ENCODE results near the gene ST3GAL3. TPM values are rescaled to one million over a fixed set of nuclear protein-coding genes. Genes with fewer than 3 reads are reported as not detected.

The ST3GAL3 gene
- total and polyA plus RNA-seq, 2 donors (not counting 1 experiment from before 2014, with no cell fraction given) = 13.7 to 16.3 TPM

DNA sequence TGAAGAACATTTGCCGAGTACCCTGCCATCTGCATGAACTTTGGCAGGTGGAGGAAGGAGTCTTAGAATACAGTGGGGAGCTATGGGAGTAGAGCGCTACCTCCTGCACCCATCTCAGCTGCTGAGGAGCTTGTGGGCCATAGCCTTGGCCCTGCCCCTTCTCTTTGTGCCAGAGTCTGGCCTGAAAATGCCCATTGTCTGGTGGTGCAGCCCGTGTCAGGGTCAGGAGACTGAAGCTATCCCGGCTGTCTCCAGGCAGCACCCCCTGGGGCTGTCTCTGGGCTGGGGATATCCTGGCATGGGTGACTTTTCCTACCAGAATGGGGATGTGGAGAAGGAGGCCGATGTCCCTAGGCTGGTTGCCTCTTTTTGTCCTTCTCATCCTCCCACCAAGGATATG, 246.7 kb downstream of the ST3GAL3 start:
- H3K4me3 ChIP-seq (replicated peaks in 1 of 4; ENCODE audit: control extremely low read depth in 1 of 4, insufficient read depth in 1 of 4, low read depth in 3 of 4, low read length in 4 of 4) = no peak overlapping the region
- no peak overlapping the region for H3K4me2 ChIP-seq (ENCODE audit: extremely low read depth, insufficient read depth, low read length)
- H3K9me3 ChIP-seq (ENCODE audit: control insufficient read depth, insufficient read depth, low read depth, low read length) = no peaks in the 10 kb centered on the region
- H3K36me3 ChIP-seq (ENCODE audit: control insufficient read depth, insufficient read depth, low read length) = peaks cover 12% of the 10 kb centered on the region
- H3K9ac ChIP-seq (ENCODE audit: insufficient read depth, low read length) = no peak overlapping the region
- H3K4me1 ChIP-seq (ENCODE audit: control insufficient read depth, extremely low read depth, insufficient read depth, low read length) = no peaks in the 10 kb centered on the region
- H3K27ac ChIP-seq (ENCODE audit: insufficient read depth, low read length) = no peak overlapping the region
- H4K20me1 ChIP-seq (ENCODE audit: control insufficient read depth, extremely low read depth, insufficient read depth, low read length) = no peaks in the 10 kb centered on the region
- TF ChIP-seq, protein P1, sequence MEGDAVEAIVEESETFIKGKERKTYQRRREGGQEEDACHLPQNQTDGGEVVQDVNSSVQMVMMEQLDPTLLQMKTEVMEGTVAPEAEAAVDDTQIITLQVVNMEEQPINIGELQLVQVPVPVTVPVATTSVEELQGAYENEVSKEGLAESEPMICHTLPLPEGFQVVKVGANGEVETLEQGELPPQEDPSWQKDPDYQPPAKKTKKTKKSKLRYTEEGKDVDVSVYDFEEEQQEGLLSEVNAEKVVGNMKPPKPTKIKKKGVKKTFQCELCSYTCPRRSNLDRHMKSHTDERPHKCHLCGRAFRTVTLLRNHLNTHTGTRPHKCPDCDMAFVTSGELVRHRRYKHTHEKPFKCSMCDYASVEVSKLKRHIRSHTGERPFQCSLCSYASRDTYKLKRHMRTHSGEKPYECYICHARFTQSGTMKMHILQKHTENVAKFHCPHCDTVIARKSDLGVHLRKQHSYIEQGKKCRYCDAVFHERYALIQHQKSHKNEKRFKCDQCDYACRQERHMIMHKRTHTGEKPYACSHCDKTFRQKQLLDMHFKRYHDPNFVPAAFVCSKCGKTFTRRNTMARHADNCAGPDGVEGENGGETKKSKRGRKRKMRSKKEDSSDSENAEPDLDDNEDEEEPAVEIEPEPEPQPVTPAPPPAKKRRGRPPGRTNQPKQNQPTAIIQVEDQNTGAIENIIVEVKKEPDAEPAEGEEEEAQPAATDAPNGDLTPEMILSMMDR (conservative IDR thresholded peaks at IDR 0.05 in 1 of 2, IDR thresholded peaks at IDR 0.05 in 1 of 2; ENCODE audit: low read depth in 1 of 2, low read length in 2 of 2) = no peak
- TF ChIP-seq EZH2 (IDR thresholded peaks at IDR 0.05; ENCODE audit: low read length, missing control alignments) = no peak
- no peak for DNase-seq (ENCODE audit: low read depth in 2 of 2)
- H2AFZ ChIP-seq (ENCODE audit: low read length) = no peak overlapping the region
- no peaks in the 10 kb centered on the region for H3K27me3 ChIP-seq (ENCODE audit: control insufficient read depth, insufficient read depth, low read length)
- peaks cover 4% of the 10 kb centered on the region for H3K79me2 ChIP-seq (ENCODE audit: control insufficient read depth, insufficient read depth, low read length)

GRCh38 chr1:43956234-43956633, 248.9 kb downstream of the ST3GAL3 start:
- no peak overlapping the region for H3K9ac ChIP-seq (ENCODE audit: insufficient read depth, low read length)
- H3K27me3 ChIP-seq (ENCODE audit: control insufficient read depth, insufficient read depth, low read length) = no peaks in the 10 kb centered on the region
- peaks cover 2% of the 10 kb centered on the region for H3K79me2 ChIP-seq (ENCODE audit: control insufficient read depth, insufficient read depth, low read length)
- no peak overlapping the region for H3K4me3 ChIP-seq (replicated peaks in 1 of 4; ENCODE audit: control extremely low read depth in 1 of 4, insufficient read depth in 1 of 4, low read depth in 3 of 4, low read length in 4 of 4)
- H3K27ac ChIP-seq (ENCODE audit: insufficient read depth, low read length) = no peak overlapping the region
- no peaks in the 10 kb centered on the region for H4K20me1 ChIP-seq (ENCODE audit: control insufficient read depth, extremely low read depth, insufficient read depth, low read length)
- TF ChIP-seq, protein P1 (conservative IDR thresholded peaks at IDR 0.05 in 1 of 2, IDR thresholded peaks at IDR 0.05 in 1 of 2; ENCODE audit: low read depth in 1 of 2, low read length in 2 of 2) = no peak
- TF ChIP-seq EZH2 (IDR thresholded peaks at IDR 0.05; ENCODE audit: low read length, missing control alignments) = no peak
- DNase-seq (ENCODE audit: low read depth in 2 of 2) = no peak
- no peak overlapping the region for H2AFZ ChIP-seq (ENCODE audit: low read length)
- no peaks in the 10 kb centered on the region for H3K4me1 ChIP-seq (ENCODE audit: control insufficient read depth, extremely low read depth, insufficient read depth, low read length)
- H3K36me3 ChIP-seq (ENCODE audit: control insufficient read depth, insufficient read depth, low read length) = peaks cover 13% of the 10 kb centered on the region
- H3K9me3 ChIP-seq (ENCODE audit: control insufficient read depth, insufficient read depth, low read depth, low read length) = no peaks in the 10 kb centered on the region
- H3K4me2 ChIP-seq (ENCODE audit: extremely low read depth, insufficient read depth, low read length) = no peak overlapping the region

- H3K27me3 ChIP-seq (ENCODE audit: control insufficient read depth, insufficient read depth, low read length) = no peaks in the 10 kb centered on the region
- H3K9ac ChIP-seq (ENCODE audit: insufficient read depth, low read length) = no peak overlapping the region
- H2AFZ ChIP-seq (ENCODE audit: low read length) = no peak overlapping the region
- H3K4me2 ChIP-seq (ENCODE audit: extremely low read depth, insufficient read depth, low read length) = no peak overlapping the region
- no peak for TF ChIP-seq EZH2 (IDR thresholded peaks at IDR 0.05; ENCODE audit: low read length, missing control alignments)
- TF ChIP-seq, protein P1 (conservative IDR thresholded peaks at IDR 0.05 in 1 of 2, IDR thresholded peaks at IDR 0.05 in 1 of 2; ENCODE audit: low read depth in 1 of 2, low read length in 2 of 2) = no peak
- peaks cover 2% of the 10 kb centered on the region for H3K79me2 ChIP-seq (ENCODE audit: control insufficient read depth, insufficient read depth, low read length)
- no peak overlapping the region for H3K4me3 ChIP-seq (replicated peaks in 1 of 4; ENCODE audit: control extremely low read depth in 1 of 4, insufficient read depth in 1 of 4, low read depth in 3 of 4, low read length in 4 of 4)
- H3K4me1 ChIP-seq (ENCODE audit: control insufficient read depth, extremely low read depth, insufficient read depth, low read length) = no peaks in the 10 kb centered on the region
- H3K27ac ChIP-seq (ENCODE audit: insufficient read depth, low read length) = no peak overlapping the region
- no peaks in the 10 kb centered on the region for H4K20me1 ChIP-seq (ENCODE audit: control insufficient read depth, extremely low read depth, insufficient read depth, low read length)
- H3K36me3 ChIP-seq (ENCODE audit: control insufficient read depth, insufficient read depth, low read length) = peaks cover 15% of the 10 kb centered on the region
- no peaks in the 10 kb centered on the region for H3K9me3 ChIP-seq (ENCODE audit: control insufficient read depth, insufficient read depth, low read depth, low read length)
- DNase-seq (ENCODE audit: low read depth in 2 of 2) = no peak
Measured at GRCh38 chr1:43957407-43958040, 250.2 kb downstream of the ST3GAL3 start.
